Fibroblast of pulmonary artery (primary cell): ENCODE measurements around the gene PATJ.
A peak's percentile ranks its signal among the peaks of the same experiment; 100 is the strongest.
"Not testable (repeated sequence)": the region's sequence is repeated elsewhere in the genome, so short reads cannot be mapped to it uniquely, and the experiment has no call there.

Source experiments
- DNase-seq: peaks from one replicate; pipeline ENCODE4 v3.0.0-alpha.2; 2010; ENCODE audit warnings: low read depth
- H3K4me3 ChIP-seq: replicated peaks from 2 replicates; pipeline ENCODE4 v1.5.1; 2011; ENCODE audit warnings: low read depth, mild to moderate bottlenecking, control low read depth, low read length, moderate library complexity
- TF ChIP-seq, protein P1 (sequence below): IDR thresholded peaks from 2 replicates; pipeline ENCODE4 v1.5.1; 2011; ENCODE audit warnings: mild to moderate bottlenecking, control low read depth, low read length, inconsistent platforms; ENCODE audit errors: missing control alignments

PATJ gene

DNA sequence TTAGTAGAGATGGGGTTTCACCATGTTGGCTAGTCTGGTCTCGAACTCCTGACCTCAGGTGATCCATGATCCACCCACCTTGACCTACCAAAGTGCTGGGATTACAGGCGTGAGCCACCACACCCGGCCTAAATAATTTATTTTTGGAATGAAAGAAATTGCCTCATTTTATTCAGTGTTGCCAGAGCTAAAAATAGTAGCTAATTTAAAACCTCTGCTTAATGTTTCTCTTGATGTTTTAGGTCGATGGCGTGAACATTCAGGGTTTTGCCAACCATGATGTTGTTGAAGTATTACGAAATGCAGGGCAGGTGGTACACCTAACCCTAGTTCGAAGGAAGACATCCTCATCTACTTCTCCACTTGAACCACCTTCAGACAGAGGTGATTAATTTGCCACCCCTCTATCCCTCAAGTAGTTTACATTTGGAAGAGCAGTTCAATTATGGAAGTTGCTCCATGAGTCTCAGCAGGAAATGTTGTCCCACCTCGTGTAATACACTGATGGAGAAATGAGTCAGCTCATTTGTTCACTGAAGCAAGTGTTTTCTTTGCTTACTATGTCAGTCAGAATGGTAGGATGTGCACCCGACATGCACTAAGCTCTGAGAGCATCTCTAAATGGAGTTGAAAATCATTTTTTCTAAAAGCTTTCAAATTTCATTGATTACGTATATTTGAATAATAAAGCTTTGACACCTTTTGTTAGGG is 54.9 kb downstream of the PATJ start:
- TF ChIP-seq, protein P1, sequence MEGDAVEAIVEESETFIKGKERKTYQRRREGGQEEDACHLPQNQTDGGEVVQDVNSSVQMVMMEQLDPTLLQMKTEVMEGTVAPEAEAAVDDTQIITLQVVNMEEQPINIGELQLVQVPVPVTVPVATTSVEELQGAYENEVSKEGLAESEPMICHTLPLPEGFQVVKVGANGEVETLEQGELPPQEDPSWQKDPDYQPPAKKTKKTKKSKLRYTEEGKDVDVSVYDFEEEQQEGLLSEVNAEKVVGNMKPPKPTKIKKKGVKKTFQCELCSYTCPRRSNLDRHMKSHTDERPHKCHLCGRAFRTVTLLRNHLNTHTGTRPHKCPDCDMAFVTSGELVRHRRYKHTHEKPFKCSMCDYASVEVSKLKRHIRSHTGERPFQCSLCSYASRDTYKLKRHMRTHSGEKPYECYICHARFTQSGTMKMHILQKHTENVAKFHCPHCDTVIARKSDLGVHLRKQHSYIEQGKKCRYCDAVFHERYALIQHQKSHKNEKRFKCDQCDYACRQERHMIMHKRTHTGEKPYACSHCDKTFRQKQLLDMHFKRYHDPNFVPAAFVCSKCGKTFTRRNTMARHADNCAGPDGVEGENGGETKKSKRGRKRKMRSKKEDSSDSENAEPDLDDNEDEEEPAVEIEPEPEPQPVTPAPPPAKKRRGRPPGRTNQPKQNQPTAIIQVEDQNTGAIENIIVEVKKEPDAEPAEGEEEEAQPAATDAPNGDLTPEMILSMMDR: no peak
- no peak for DNase-seq
- no peak overlapping the region for H3K4me3 ChIP-seq

DNA sequence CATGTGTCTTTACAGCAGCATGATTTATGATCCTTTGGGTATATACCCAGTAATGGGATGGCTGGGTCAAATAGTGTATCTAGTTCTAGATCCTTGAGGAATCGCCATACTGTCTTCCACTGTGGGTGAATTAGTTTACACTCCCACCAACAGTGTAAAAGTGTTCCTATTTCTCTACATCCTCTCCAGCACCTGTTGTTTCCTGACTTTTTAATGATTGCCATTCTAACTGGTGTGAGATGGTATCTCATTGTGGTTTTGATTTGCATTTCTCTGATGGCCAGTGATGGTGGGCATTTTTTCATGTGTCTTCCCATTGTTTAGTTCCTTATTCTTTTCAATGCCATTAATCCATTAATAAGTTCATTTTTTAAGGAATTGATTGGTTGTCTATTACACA is 58.8 kb downstream of the PATJ start:
- not testable (repeated sequence) for DNase-seq, H3K4me3 ChIP-seq

DNA sequence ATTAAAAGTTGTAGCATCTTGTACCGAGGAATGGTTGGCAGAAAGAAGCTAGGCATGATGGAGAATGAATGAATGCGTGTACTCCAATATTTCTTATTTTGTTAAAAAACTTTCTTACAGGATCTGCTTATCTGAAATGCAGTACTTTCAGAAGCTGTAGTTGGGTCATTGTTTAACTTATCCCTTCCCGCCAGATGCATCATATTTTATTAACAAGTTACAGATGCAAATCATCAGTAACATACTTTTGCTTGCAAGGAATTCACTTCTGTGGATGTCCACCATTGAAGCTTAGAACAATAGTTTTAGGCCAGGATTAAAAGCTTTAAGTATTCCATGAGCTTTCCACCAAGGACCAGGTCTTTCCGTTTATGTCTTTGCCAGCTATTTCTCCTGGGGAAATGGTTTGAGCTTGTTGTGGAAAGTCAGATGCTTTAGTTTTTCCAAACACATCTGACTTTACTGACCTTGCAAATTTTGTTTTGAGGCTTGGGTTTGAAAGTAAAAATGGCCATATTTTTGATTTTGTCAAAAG is 65.4 kb downstream of the PATJ start:
- DNase-seq: no peak
- no peak overlapping the region for H3K4me3 ChIP-seq
- TF ChIP-seq, protein P1: no peak

- TF ChIP-seq, protein P1: no peak
Observed at GRCh38 chr1:61808321-61808720, 66.0 kb downstream of the PATJ start.

DNA sequence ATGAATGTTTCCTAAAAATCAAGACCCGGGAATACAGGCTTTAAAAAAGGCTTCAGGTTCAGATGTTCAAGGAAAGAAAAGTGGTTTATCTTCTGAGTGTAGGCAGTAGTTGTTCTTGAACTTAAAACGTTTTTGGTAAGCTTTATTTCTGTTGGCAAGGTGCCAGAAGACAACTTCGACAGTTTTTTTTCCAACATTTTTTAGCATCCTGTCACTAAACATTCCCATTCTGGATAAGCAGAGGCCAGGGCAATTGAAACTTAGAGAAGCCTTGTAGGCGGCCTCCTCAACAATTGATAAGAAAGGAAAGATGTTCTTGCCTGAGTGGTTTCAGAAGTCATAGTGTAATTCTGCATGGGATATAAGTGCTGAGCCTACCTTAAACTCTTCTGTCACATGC is 66.7 kb downstream of the PATJ start:
- DNase-seq: peak; percentile 51
- TF ChIP-seq, protein P1: no peak
- no peak overlapping the region for H3K4me3 ChIP-seq

More at GRCh38 chr1:61808321-61808720, 66.0 kb downstream of the PATJ start:
- no peak for DNase-seq
- no peak overlapping the region for H3K4me3 ChIP-seq

GRCh38 chr1:61812916-61813315 is 70.6 kb downstream of the PATJ start:
- no peak overlapping the region for H3K4me3 ChIP-seq
- TF ChIP-seq, protein P1: no peak
- DNase-seq: no peak

DNA sequence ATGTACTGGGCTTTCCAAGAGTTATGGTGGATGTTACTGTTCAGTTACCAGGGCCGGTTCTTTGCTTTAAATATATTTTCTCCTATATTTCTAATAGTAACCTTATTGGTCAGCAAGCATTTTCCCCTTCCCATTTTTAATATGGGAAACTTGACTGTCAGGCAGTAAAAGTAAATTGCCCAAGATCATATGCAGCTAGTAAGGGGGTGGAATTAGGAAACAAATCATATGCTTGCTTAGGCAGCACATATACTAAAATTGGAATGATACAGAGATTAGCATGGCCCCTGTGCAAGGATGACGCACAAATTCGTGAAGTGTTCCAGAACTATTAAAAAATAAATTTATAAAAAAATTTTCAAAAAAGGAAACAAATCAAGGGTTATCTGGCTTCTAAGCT is 73.9 kb downstream of the PATJ start:
- H3K4me3 ChIP-seq: no peak overlapping the region
- TF ChIP-seq, protein P1: no peak
- no peak for DNase-seq
